ENCODE results near the gene LRP8.

LRP8 gene

GRCh38 chr1:53359225-53359933 lies 31.5 kb upstream of the LRP8 start:
- no peak for DNase-seq

- DNase-seq, result no peak
These were observed 28.8 kb upstream of the LRP8 start for GRCh38 chr1:53356637-53357036.

GRCh38 chr1:53354119-53354518 lies 26.2 kb upstream of the LRP8 start:
- DNase-seq, result no peak

GRCh38 chr1:53352561-53352960 lies 24.7 kb upstream of the LRP8 start:
- no peak for DNase-seq

- DNase-seq, result no peak
These were observed 23.2 kb upstream of the LRP8 start for GRCh38 chr1:53350853-53351767.

- no peak for DNase-seq
These were observed 22.3 kb upstream of the LRP8 start for GRCh38 chr1:53349968-53350852.

GRCh38 chr1:53349369-53349835 lies 21.5 kb upstream of the LRP8 start:
- no peak for DNase-seq

GRCh38 chr1:53348486-53349368 lies 20.9 kb upstream of the LRP8 start:
- DNase-seq, result no peak

- DNase-seq, result no peak
These were observed 18.9 kb upstream of the LRP8 start for GRCh38 chr1:53346814-53347176.

- no peak for DNase-seq
These were observed 18.3 kb upstream of the LRP8 start for GRCh38 chr1:53345996-53346813.

GRCh38 chr1:53344921-53345838 lies 17.3 kb upstream of the LRP8 start:
- DNase-seq, result no peak

GRCh38 chr1:53343831-53344668 lies 16.2 kb upstream of the LRP8 start:
- no peak for DNase-seq

GRCh38 chr1:53342735-53343470 lies 15.0 kb upstream of the LRP8 start:
- DNase-seq, result no peak

- DNase-seq, result no peak
These were observed 14.3 kb upstream of the LRP8 start for GRCh38 chr1:53341961-53342707.

- DNase-seq, result no peak
These were observed 13.6 kb upstream of the LRP8 start for GRCh38 chr1:53341521-53341895.

- no peak for DNase-seq
These were observed 13.0 kb upstream of the LRP8 start for GRCh38 chr1:53340660-53341520.
